ENCODE measurements around the gene TOMM34. TPM values are rescaled to one million over a fixed set of nuclear protein-coding genes. Genes with fewer than 3 reads are reported as not detected.

TOMM34 gene
- total and polyA plus RNA-seq, 12 donors = 17.8 to 178 (median 48.3) TPM

GRCh38 chr20:44918342-44918741 lies 41.9 kb downstream of the TOMM34 start:
- H3K4me1 ChIP-seq (replicated peaks in 1 of 2) = no peaks in the 10 kb centered on the region
- DNase-seq = no peak
- intact Hi-C loops (cut with DNase I) = no loop called here

GRCh38 chr20:44917399-44917798 lies 42.8 kb downstream of the TOMM34 start:
- Histone ChIP-seq H3K36me3 (replicated peaks in 1 of 2) (no peaks in the 10 kb centered on the region), H3K27ac (no peak overlapping the region), H3K9me3 (replicated peaks in 1 of 3) (no peaks in the 10 kb centered on the region), H3K27me3 (no peaks in the 10 kb centered on the region), H3K4me1 (replicated peaks in 1 of 2) (no peaks in the 10 kb centered on the region), H3K4me3 (no peak overlapping the region)
- 98 to 100% (median 99%) methylated on average over 2 of the region's 2 CpGs for WGBS, 4 donors
- intact Hi-C loops (cut with DNase I) = no loop called here
- TF ChIP-seq POLR2A (IDR thresholded peaks at IDR 0.05) (no peak), CTCF (IDR thresholded peaks at IDR 0.05) (no peak)
- no peak for DNase-seq

More at GRCh38 chr20:44918342-44918741, 41.9 kb downstream of the TOMM34 start:
- no peak overlapping the region for H3K27ac ChIP-seq
- peaks cover 0 to 3% of the 10 kb centered on the region in 2 donors for H3K36me3 ChIP-seq (replicated peaks in 1 of 2)
- no peaks in the 10 kb centered on the region for H3K9me3 ChIP-seq (replicated peaks in 1 of 3)
- H3K4me3 ChIP-seq = no peak overlapping the region
- H3K27me3 ChIP-seq = no peaks in the 10 kb centered on the region
- TF ChIP-seq POLR2A (IDR thresholded peaks at IDR 0.05) = no peak
- no peak for TF ChIP-seq CTCF (IDR thresholded peaks at IDR 0.05)
- 97% methylated on average over 3 of the region's 3 CpGs for WGBS, 4 donors

GRCh38 chr20:44916586-44916985 lies 43.6 kb downstream of the TOMM34 start:
- no peaks in the 10 kb centered on the region for H3K9me3 ChIP-seq (replicated peaks in 1 of 3)
- no peaks in the 10 kb centered on the region for H3K4me1 ChIP-seq (replicated peaks in 1 of 2)
- H3K36me3 ChIP-seq (replicated peaks in 1 of 2) = no peaks in the 10 kb centered on the region
- H3K27me3 ChIP-seq = no peaks in the 10 kb centered on the region
- TF ChIP-seq POLR2A (IDR thresholded peaks at IDR 0.05) (no peak), CTCF (IDR thresholded peaks at IDR 0.05) (no peak)
- H3K27ac ChIP-seq = no peak overlapping the region
- DNase-seq = no peak
- intact Hi-C loops (cut with DNase I) = no loop called here
- 95 to 98% (median 96%) methylated on average over 12 of the region's 12 CpGs for WGBS, 4 donors
- no peak overlapping the region for H3K4me3 ChIP-seq

GRCh38 chr20:44914924-44915323 lies 45.3 kb downstream of the TOMM34 start:
- Histone ChIP-seq H3K4me3 (no peak overlapping the region), H3K36me3 (replicated peaks in 1 of 2) (no peaks in the 10 kb centered on the region)
- 38 to 56% (median 48%) methylated on average over 1 of the region's 1 CpG for WGBS, 4 donors

More at GRCh38 chr20:44914924-44915323, 45.3 kb downstream of the TOMM34 start:
- Histone ChIP-seq H3K27ac (no peak overlapping the region), H3K27me3 (no peaks in the 10 kb centered on the region), H3K9me3 (replicated peaks in 1 of 3) (no peaks in the 10 kb centered on the region), H3K4me1 (replicated peaks in 1 of 2) (peaks cover 4 to 8% of the 10 kb centered on the region in 2 donors)
- DNase-seq = no peak
- no peak for TF ChIP-seq CTCF (IDR thresholded peaks at IDR 0.05)
- no peak for TF ChIP-seq POLR2A (IDR thresholded peaks at IDR 0.05)
- intact Hi-C loops (cut with DNase I) = no loop called here
